H1 (cell line): ENCODE results near the gene AP3S1. TPM values are rescaled to one million over a fixed set of nuclear protein-coding genes. Genes with fewer than 3 reads are reported as not detected.
A peak's percentile ranks its signal among the peaks of the same experiment; 100 is the strongest.

Experiments used
- CTCF ChIA-PET: fragments of 300-600 bp; sonication (Branson Sonifier 250); formaldehyde crosslinking; loops from one replicate; lab custom pipeline; 2021; ENCODE audit not compliant: partially characterized antibody; lab: Charles Lee
- POLR2A ChIA-PET: fragments of 300-600 bp; sonication (Branson Sonifier 250); formaldehyde crosslinking; loops from one replicate; lab custom pipeline; 2021; ENCODE audit warnings: inconsistent platforms; ENCODE audit not compliant: partially characterized antibody; lab: Charles Lee
- DNase-seq, 2 experiments: peaks; one replicate each; pipeline versions ENCODE4 v3.0.0 to v3.0.0-alpha.2; 2010 to 2022; ENCODE audit warnings: low spot score in 2 of 2, low read depth in 1 of 2, mixed read lengths in 1 of 2
- FAIRE-seq: peaks from 2 replicates; lab custom pipeline; 2011; peaks lifted over from hg19 to GRCh38; lab: Jason Lieb, UNC
- H2AFZ ChIP-seq: 2 replicates; pipeline ENCODE4 v1.8.1; 2012; ENCODE audit warnings: low read length, inconsistent platforms
- H2AK5ac ChIP-seq: 2 replicates; pipeline ENCODE4 v1.6.1; 2013; ENCODE audit warnings: low read depth, low read length
- H2BK120ac ChIP-seq: replicated peaks from 2 replicates; pipeline ENCODE3; 2013; ENCODE audit warnings: low read depth, low read length, inconsistent platforms
- H2BK12ac ChIP-seq: 2 replicates; pipeline ENCODE4 v1.6.1; 2013; ENCODE audit warnings: low read depth, low read length
- H2BK15ac ChIP-seq: 2 replicates; pipeline ENCODE4 v1.6.1; 2013; ENCODE audit warnings: low read length
- H2BK20ac ChIP-seq: 2 replicates; pipeline ENCODE4 v1.6.1; 2013; ENCODE audit warnings: low read length
- H2BK5ac ChIP-seq: 2 replicates; pipeline ENCODE4 v1.6.1; 2013; ENCODE audit warnings: low read depth, low read length
- H3K14ac ChIP-seq: 2 replicates; pipeline ENCODE4 v1.6.1; 2013; ENCODE audit warnings: inconsistent platforms; ENCODE audit not compliant: insufficient read length
- H3K18ac ChIP-seq: 2 replicates; pipeline ENCODE4 v1.6.1; 2013; ENCODE audit warnings: low read length; ENCODE audit errors: extremely low read depth
- H3K23ac ChIP-seq: 2 replicates; pipeline ENCODE4 v1.6.1; 2013; ENCODE audit warnings: inconsistent platforms; ENCODE audit not compliant: insufficient read length
- H3K23me2 ChIP-seq: 2 replicates; pipeline ENCODE4 v1.6.1; 2013; ENCODE audit warnings: low read depth, low read length
- H3K27ac ChIP-seq: 2 replicates; pipeline ENCODE4 v1.6.1; 2011; ENCODE audit warnings: low read depth, low read length, inconsistent platforms
- H3K27me3 ChIP-seq, 4 experiments: replicated peaks in 1 of 4; 1 replicate in 1 of 4; 2 replicates in 3 of 4; pipeline versions ENCODE4 v1.6.1 to v1.8.1; 2011 to 2013; ENCODE audit warnings: low read length in 3 of 4, mild to moderate bottlenecking in 3 of 4, inconsistent platforms in 2 of 4, mixed read lengths in 2 of 4, moderate library complexity in 1 of 4; ENCODE audit not compliant: control insufficient read depth in 3 of 4, insufficient read depth in 3 of 4; ENCODE audit errors: extremely low read depth in 1 of 4
- H3K36me3 ChIP-seq, 4 experiments: 2 replicates each; pipeline versions ENCODE4 v1.6.1 to v1.8.1; 2011 to 2013; ENCODE audit warnings: mild to moderate bottlenecking in 4 of 4, low read length in 3 of 4, moderate library complexity in 2 of 4, control low read depth in 1 of 4, inconsistent platforms in 1 of 4; ENCODE audit not compliant: insufficient read depth in 4 of 4, control insufficient read depth in 2 of 4
- H3K4ac ChIP-seq: replicated peaks from 2 replicates; pipeline ENCODE3; 2013; ENCODE audit warnings: low read length, low read depth, mixed read lengths, inconsistent platforms; ENCODE audit not compliant: insufficient read length
- H3K4me1 ChIP-seq, 4 experiments: replicated peaks in 1 of 4; 1 replicate in 1 of 4; 2 replicates in 3 of 4; pipeline versions ENCODE4 v1.6.1 to v1.8.1; 2011 to 2013; ENCODE audit warnings: low read length in 3 of 4, inconsistent platforms in 2 of 4, mixed read lengths in 1 of 4; ENCODE audit not compliant: insufficient read depth in 4 of 4, control insufficient read depth in 3 of 4
- H3K4me2 ChIP-seq, 2 experiments: 2 replicates each; pipeline versions ENCODE4 v1.6.1 to v1.8.1; 2011 to 2013; ENCODE audit warnings: low read depth in 2 of 2, low read length in 2 of 2, control low read depth in 1 of 2, inconsistent platforms in 1 of 2, mild to moderate bottlenecking in 1 of 2; ENCODE audit not compliant: insufficient read depth in 1 of 2
- H3K4me3 ChIP-seq, 4 experiments: fragments of 200-600, 300-600 bp in 1 of 4; sonication (generic), shearing (Covaris generic), sonication (Bioruptor Twin) in 1 of 4; 2 replicates each; pipeline versions ENCODE4 v1.5.1 to v1.8.1; 2011 to 2016; ENCODE audit warnings: low read length in 4 of 4, low read depth in 3 of 4, control low read depth in 2 of 4, inconsistent platforms in 2 of 4, mild to moderate bottlenecking in 2 of 4, mixed read lengths in 1 of 4, moderate library complexity in 1 of 4; ENCODE audit not compliant: insufficient read depth in 2 of 4; ENCODE audit errors: extremely low read depth in 1 of 4
- H3K56ac ChIP-seq: replicated peaks from 2 replicates; pipeline ENCODE3; 2013; ENCODE audit warnings: low read depth, mild to moderate bottlenecking, mixed read lengths, low read length, inconsistent platforms; ENCODE audit not compliant: insufficient read length
- H3K79me1 ChIP-seq: 2 replicates; pipeline ENCODE4 v1.6.1; 2013; ENCODE audit warnings: low read depth, low read length, control low read depth
- H3K79me2 ChIP-seq, 2 experiments: 2 replicates each; pipeline versions ENCODE4 v1.6.1 to v1.8.1; 2012 to 2013; ENCODE audit warnings: low read length in 2 of 2, mild to moderate bottlenecking in 2 of 2, inconsistent platforms in 1 of 2; ENCODE audit not compliant: insufficient read depth in 2 of 2, control insufficient read depth in 1 of 2
- H3K9ac ChIP-seq, 4 experiments: replicated peaks in 1 of 4; 1 replicate in 1 of 4; 2 replicates in 3 of 4; pipeline versions ENCODE4 v1.6.1 to v1.8.1; 2011 to 2013; ENCODE audit warnings: low read depth in 3 of 4, low read length in 3 of 4, control low read depth in 2 of 4, mild to moderate bottlenecking in 2 of 4, moderate library complexity in 2 of 4, inconsistent platforms in 1 of 4; ENCODE audit errors: extremely low read depth in 1 of 4
- H3K9me3 ChIP-seq, 2 experiments: 2 replicates each; pipeline versions ENCODE4 v1.6.1 to v1.8.1; 2012 to 2013; ENCODE audit warnings: mild to moderate bottlenecking in 2 of 2, moderate library complexity in 2 of 2, control low read depth in 1 of 2, inconsistent platforms in 1 of 2, low read depth in 1 of 2, low read length in 1 of 2, mixed read lengths in 1 of 2; ENCODE audit not compliant: insufficient read depth in 2 of 2
- H4K20me1 ChIP-seq, 2 experiments: replicated peaks in 1 of 2; 2 replicates each; pipeline versions ENCODE3 to v1.8.1; 2011 to 2013; ENCODE audit warnings: inconsistent platforms in 2 of 2, low read length in 2 of 2, mild to moderate bottlenecking in 1 of 2; ENCODE audit not compliant: insufficient read depth in 2 of 2, control insufficient read depth in 1 of 2
- H4K5ac ChIP-seq: 2 replicates; pipeline ENCODE4 v1.6.1; 2013; ENCODE audit warnings: low read length, low read depth, mixed read lengths, inconsistent platforms; ENCODE audit not compliant: insufficient read length
- H4K8ac ChIP-seq: 2 replicates; pipeline ENCODE4 v1.8.0; 2013; ENCODE audit warnings: mild to moderate bottlenecking, moderate library complexity, low read length, inconsistent platforms; ENCODE audit not compliant: insufficient read depth; ENCODE audit errors: extremely low read depth
- H4K91ac ChIP-seq: replicated peaks from 2 replicates; pipeline ENCODE3; 2013; ENCODE audit warnings: low read length, mixed read lengths, inconsistent platforms; ENCODE audit not compliant: insufficient read length
- BACH1 ChIP-seq: IDR thresholded peaks from 2 replicates; pipeline ENCODE4 v1.6.1; 2012; ENCODE audit warnings: low read length, improper control_type of control experiment
- PHF8 ChIP-seq: fragments of 200-600 bp; sonication (generic); conservative IDR thresholded peaks from 2 replicates; pipeline ENCODE4 v1.7.1; 2012; ENCODE audit warnings: low read depth, mild to moderate bottlenecking, inconsistent platforms, low read length, moderate library complexity
- RAD21 ChIP-seq, 2 experiments: IDR thresholded peaks in 1 of 2; conservative IDR thresholded peaks in 1 of 2; 2 replicates each; pipeline ENCODE4 v1.6.1; 2011; ENCODE audit warnings: low read depth in 2 of 2, low read length in 2 of 2, improper control_type of control experiment in 1 of 2, inconsistent platforms in 1 of 2, mild to moderate bottlenecking in 1 of 2, moderate library complexity in 1 of 2
- WGBS, 2 experiments: shearing (Covaris generic) in 1 of 2; methylation state at CpG; one replicate each; pipeline versions ENCODE4 v1.1.6 to v1.1.7; 2013 to 2015; ENCODE audit warnings: low lambda C conversion rate in 2 of 2, mixed read lengths in 2 of 2, inconsistent platforms in 1 of 2, low coverage in 1 of 2, missing lambda C conversion rate in 1 of 2; ENCODE audit not compliant: insufficient replicate concordance in 2 of 2, insufficient coverage in 1 of 2, insufficient read length in 1 of 2; ENCODE audit errors: extremely low coverage in 1 of 2, missing lambda C conversion rate in 1 of 2; 5-methylcytosine and 5-hydroxymethylcytosine counted together
- polyA plus RNA-seq, 7 experiments: library from polyadenylated mRNA; depleted of rRNA in 3 of 7; stranded (reverse) in 5 of 7; unstranded in 2 of 7; fragments of >200 nt in 5 of 7; fragments of 200-250 nt in 2 of 7; gene quantifications; 1 replicate in 5 of 7; 2 replicates in 1 of 7; 4 replicates in 1 of 7; pipeline versions ENCODE4 v1.2.1 to v1.2.3, GENCODE V29; 2011 to 2013; ENCODE audit warnings: missing spikeins in 2 of 7, mixed read lengths in 2 of 7
- total RNA-seq: library from RNA; stranded (reverse); fragmentation: NEBNext Ultra II Directional; extraction: Animal tissue kit (Norgen Biotek cat#: 25700); gene quantifications from 2 replicates; pipeline ENCODE4 v1.2.1, GENCODE V29; 2021
- TF ChIP-seq, protein P1 (sequence below), 3 experiments: IDR thresholded peaks; 1 replicate in 2 of 3; 2 replicates in 1 of 3; pipeline versions ENCODE4 v1.5.1 to v1.6.1; 2011; ENCODE audit warnings: low read length in 3 of 3, mild to moderate bottlenecking in 3 of 3, inconsistent platforms in 2 of 3, low read depth in 1 of 3, moderate library complexity in 1 of 3; ENCODE audit not compliant: insufficient read depth in 1 of 3; ENCODE audit errors: control extremely low read depth in 1 of 3

Gene AP3S1
- total and polyA plus RNA-seq, 2 of the 8 experiments (the other 6 are each of a cell fraction or from before 2014, with no cell fraction given): 26.6 to 72.7 TPM

DNA sequence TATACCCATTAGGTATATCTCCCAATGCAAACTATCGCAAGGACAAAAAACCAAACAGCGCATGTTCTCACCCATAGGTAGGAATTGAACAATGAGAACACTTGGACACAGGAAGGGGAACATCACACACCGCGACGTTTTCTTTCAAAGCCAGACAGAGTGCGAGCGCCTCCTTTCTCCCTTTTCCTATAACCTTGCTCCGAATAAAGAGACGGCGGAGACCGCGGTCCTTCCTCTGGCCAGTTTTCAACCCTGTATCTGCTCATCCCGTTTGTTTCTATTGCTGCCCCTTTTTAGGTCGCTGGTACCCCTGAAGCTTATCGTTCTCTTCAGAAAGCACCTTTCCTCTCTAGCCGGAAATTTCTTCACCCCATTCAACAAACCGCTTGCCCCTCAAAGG, 121.8 kb downstream of the AP3S1 start:
- Histone ChIP-seq H2BK12ac (no peak overlapping the region), H2AFZ (0 out of 2 replicates have a peak overlapping the region, but pooled peaks have one; percentile 18), H3K79me2 (no peaks in the 10 kb centered on the region), H4K20me1 (no peaks in the 10 kb centered on the region), H3K9me3 (no peaks in the 10 kb centered on the region), H4K5ac (no peak overlapping the region), H3K4me1 (peaks cover 0 to 8% (median under 1%) of the 10 kb centered on the region in 4 experiments; a peak in 4 of 7 replicates), H3K56ac (no peak overlapping the region), H2BK5ac (no peak overlapping the region), H3K4ac (no peak overlapping the region), H2BK120ac (no peak overlapping the region), H3K27ac (no peak overlapping the region), H3K4me3 (no peak overlapping the region; a peak in 2 of 8 replicates), H2AK5ac (no peak overlapping the region), H4K8ac (no peak overlapping the region), H2BK20ac (no peak overlapping the region), H3K4me2 (peak overlapping the region; percentile 70 to 84), H3K9ac (no peak overlapping the region), H3K36me3 (no peaks in the 10 kb centered on the region), H2BK15ac (no peak overlapping the region), H4K91ac (no peak overlapping the region), H3K23me2 (no peaks in the 10 kb centered on the region; the same call in 1 of the 2 replicates), H3K18ac (no peak overlapping the region), H3K14ac (no peak overlapping the region), H3K79me1 (no peaks in the 10 kb centered on the region), H3K27me3 (peaks cover 18 to 49% (median 36%) of the 10 kb centered on the region in 4 experiments), H3K23ac (no peak overlapping the region)
- DNase-seq (no peak), FAIRE-seq (no peak)
- ChIA-PET CTCF (interaction anchor here (1.0 to 2.3 kb wide), 6 partner anchors 10 to 195 kb away, joined by 3 to 15 read pairs (median 4); no protein-coding TSS in a partner anchor), POLR2A (no interaction called here)
- WGBS, 2 experiments: 46% methylated on average over 17 of the region's 17 CpGs; no CpG with 5 or more reads in 1 of the 2 experiments
- TF ChIP-seq, protein P1, sequence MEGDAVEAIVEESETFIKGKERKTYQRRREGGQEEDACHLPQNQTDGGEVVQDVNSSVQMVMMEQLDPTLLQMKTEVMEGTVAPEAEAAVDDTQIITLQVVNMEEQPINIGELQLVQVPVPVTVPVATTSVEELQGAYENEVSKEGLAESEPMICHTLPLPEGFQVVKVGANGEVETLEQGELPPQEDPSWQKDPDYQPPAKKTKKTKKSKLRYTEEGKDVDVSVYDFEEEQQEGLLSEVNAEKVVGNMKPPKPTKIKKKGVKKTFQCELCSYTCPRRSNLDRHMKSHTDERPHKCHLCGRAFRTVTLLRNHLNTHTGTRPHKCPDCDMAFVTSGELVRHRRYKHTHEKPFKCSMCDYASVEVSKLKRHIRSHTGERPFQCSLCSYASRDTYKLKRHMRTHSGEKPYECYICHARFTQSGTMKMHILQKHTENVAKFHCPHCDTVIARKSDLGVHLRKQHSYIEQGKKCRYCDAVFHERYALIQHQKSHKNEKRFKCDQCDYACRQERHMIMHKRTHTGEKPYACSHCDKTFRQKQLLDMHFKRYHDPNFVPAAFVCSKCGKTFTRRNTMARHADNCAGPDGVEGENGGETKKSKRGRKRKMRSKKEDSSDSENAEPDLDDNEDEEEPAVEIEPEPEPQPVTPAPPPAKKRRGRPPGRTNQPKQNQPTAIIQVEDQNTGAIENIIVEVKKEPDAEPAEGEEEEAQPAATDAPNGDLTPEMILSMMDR (IDR thresholded peaks at IDR 0.05; ENCODE audit: control extremely low read depth in 1 of 3, insufficient read depth in 1 of 3, low read depth in 1 of 3, low read length in 3 of 3): peak in 1 of 3 experiments; percentile 14; a peak in 2 of 4 replicates
- peak; percentile 13 to 41; a peak in 3 of 4 replicates for TF ChIP-seq RAD21 (IDR thresholded peaks at IDR 0.05 in 1 of 2, conservative IDR thresholded peaks at IDR 0.05 in 1 of 2; ENCODE audit: low read depth in 2 of 2, low read length in 2 of 2)
- TF ChIP-seq PHF8: no peak
- no peak for TF ChIP-seq BACH1
